ENCODE measurements around the gene E2F3. TPM values are rescaled to one million over a fixed set of nuclear protein-coding genes. Genes with fewer than 3 reads are reported as not detected.

Gene E2F3
- total RNA-seq, 1 experiment from 2014 or later = 35.7 TPM

DNA sequence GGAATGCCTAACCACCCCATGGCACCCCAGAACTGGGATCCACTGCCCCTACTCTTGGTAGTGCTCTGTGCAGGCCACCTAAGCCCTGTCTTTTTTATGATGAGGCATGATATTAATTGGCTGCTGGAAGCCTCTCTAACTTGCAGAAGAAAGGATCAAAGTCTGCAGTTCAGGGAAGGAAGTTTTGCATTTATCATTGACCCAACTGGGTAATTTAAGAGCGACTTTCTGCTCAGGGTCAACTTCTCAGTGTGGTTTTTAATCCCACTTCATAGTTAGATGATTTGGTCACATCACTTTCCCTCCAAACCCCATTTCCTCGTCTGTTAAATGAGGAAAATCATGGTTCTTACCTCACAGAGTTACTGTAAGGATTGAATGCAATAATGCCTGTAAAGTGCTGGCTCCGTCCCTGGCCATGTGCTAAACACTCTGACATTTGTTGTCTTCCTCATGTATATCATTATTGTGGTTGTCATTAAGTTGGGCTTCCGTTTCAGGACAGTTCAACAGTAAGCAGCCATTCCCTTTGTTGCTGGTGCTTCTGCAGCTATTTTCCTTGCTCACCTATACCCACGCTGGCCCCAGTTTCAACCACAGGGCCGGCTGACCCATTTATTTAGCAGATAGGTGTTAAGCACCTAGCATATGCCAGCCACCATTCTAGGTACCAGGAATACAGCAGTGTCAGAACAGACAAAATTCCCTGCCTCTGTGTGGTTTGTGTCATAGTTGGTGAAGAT is 14.2 kb downstream of the E2F3 start:
- Histone ChIP-seq H2BK12ac (ENCODE audit: insufficient read length, low read depth, low read length) (no peak overlapping the region), H2BK15ac (ENCODE audit: low read depth, low read length) (no peak overlapping the region), H3K4me2 (ENCODE audit: insufficient read depth, insufficient read length, low read length) (no peak overlapping the region), H3K23me2 (ENCODE audit: insufficient read length, low read depth, low read length, poor library complexity, severe bottlenecking) (no peaks in the 10 kb centered on the region), H3K18ac (ENCODE audit: insufficient read length, low read depth, low read length) (no peak overlapping the region), H3K27me3 (ENCODE audit: insufficient read depth, low read length) (no peaks in the 10 kb centered on the region), H3K9me3 (ENCODE audit: control insufficient read depth, low read depth, low read length) (no peaks in the 10 kb centered on the region), H2AK5ac (ENCODE audit: insufficient read length, low read length) (no peak overlapping the region), H2AFZ (ENCODE audit: low read length) (no peak overlapping the region), H3K4ac (ENCODE audit: low read depth, low read length) (no peak overlapping the region), H3K27ac (ENCODE audit: insufficient read length, low read depth, low read length) (no peak overlapping the region), H3K23ac (ENCODE audit: insufficient read length, low read depth, low read length) (no peak overlapping the region), H4K8ac (replicated peaks; ENCODE audit: insufficient read length, low read depth, low read length) (no peak overlapping the region), H3K79me1 (ENCODE audit: insufficient read depth, low read depth, low read length, poor library complexity, severe bottlenecking) (peaks cover 11% of the 10 kb centered on the region), H4K5ac (ENCODE audit: insufficient read length, low read depth, low read length) (no peak overlapping the region), H3K56ac (ENCODE audit: insufficient read length, low read depth, low read length) (no peak overlapping the region), H2BK5ac (ENCODE audit: insufficient read length, low read length) (no peak overlapping the region), H4K91ac (ENCODE audit: insufficient read length, low read depth, low read length) (no peak overlapping the region), H3T11ph (ENCODE audit: low read length) (no peak overlapping the region), H3K14ac (ENCODE audit: insufficient read depth, low read length) (no peak overlapping the region), H2BK20ac (ENCODE audit: low read depth, low read length, poor library complexity, severe bottlenecking) (no peak overlapping the region), H3K79me2 (ENCODE audit: insufficient read depth, low read length) (peaks cover 68% of the 10 kb centered on the region), H3K9ac (ENCODE audit: extremely low read depth, insufficient read length, low read length) (no peak overlapping the region), H3K4me1 (ENCODE audit: insufficient read depth, low read length) (peaks cover 8% of the 10 kb centered on the region), H2BK120ac (ENCODE audit: low read depth, low read length, poor library complexity, severe bottlenecking) (no peak overlapping the region), H4K20me1 (ENCODE audit: control insufficient read depth, insufficient read depth, insufficient read length) (no peaks in the 10 kb centered on the region)
- H3K36me3 Mint-ChIP-seq (ENCODE audit: insufficient read depth in 1 of 3, low read depth in 3 of 3) = peaks cover 12 to 14% (median 12%) of the 10 kb centered on the region in 3 experiments; a peak in 6 of 7 replicates
- WGBS (ENCODE audit: extremely low coverage, insufficient read length, low lambda C conversion rate) = no CpG with 5 or more reads among the region's 6 CpGs
- TF ChIP-seq, protein P1, sequence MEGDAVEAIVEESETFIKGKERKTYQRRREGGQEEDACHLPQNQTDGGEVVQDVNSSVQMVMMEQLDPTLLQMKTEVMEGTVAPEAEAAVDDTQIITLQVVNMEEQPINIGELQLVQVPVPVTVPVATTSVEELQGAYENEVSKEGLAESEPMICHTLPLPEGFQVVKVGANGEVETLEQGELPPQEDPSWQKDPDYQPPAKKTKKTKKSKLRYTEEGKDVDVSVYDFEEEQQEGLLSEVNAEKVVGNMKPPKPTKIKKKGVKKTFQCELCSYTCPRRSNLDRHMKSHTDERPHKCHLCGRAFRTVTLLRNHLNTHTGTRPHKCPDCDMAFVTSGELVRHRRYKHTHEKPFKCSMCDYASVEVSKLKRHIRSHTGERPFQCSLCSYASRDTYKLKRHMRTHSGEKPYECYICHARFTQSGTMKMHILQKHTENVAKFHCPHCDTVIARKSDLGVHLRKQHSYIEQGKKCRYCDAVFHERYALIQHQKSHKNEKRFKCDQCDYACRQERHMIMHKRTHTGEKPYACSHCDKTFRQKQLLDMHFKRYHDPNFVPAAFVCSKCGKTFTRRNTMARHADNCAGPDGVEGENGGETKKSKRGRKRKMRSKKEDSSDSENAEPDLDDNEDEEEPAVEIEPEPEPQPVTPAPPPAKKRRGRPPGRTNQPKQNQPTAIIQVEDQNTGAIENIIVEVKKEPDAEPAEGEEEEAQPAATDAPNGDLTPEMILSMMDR (conservative IDR thresholded peaks at IDR 0.05) = no peak
- no peak for DNase-seq
- peak overlapping the region in 1 of 3 experiments; percentile 15; a peak in 1 of 7 replicates for H3K27ac Mint-ChIP-seq
- H3K27me3 Mint-ChIP-seq (ENCODE audit: low read depth) = no peaks in the 10 kb centered on the region; the same call in 1 of the 2 replicates
- no peaks in the 10 kb centered on the region for H3K9me3 Mint-ChIP-seq
- no peak overlapping the region for H3K4me3 Mint-ChIP-seq
- H3K4me1 Mint-ChIP-seq = peaks cover 51 to 60% of the 10 kb centered on the region in 2 experiments

Measured in H9 (cell line).